ENCODE data around the gene ADCY4.

The ADCY4 gene

GRCh38 chr14:24272467-24272866 is 62.4 kb downstream of the ADCY4 start:
- no peak for DNase-seq (ENCODE audit: low read depth)

- no peak for DNase-seq (ENCODE audit: low read depth)
Measured at GRCh38 chr14:24271834-24272263, 63.0 kb downstream of the ADCY4 start.

GRCh38 chr14:24271134-24271833 is 63.6 kb downstream of the ADCY4 start, which contains the start of gene RABGGTA:
Gene RABGGTA (minus strand): TSS chr14:24271597. CDS start chr14:24271115, 482 bp downstream.
- DNase-seq (ENCODE audit: low read depth), result peak; percentile 87

- no peak for DNase-seq (ENCODE audit: low read depth)
Measured at GRCh38 chr14:24270537-24271133, 64.2 kb downstream of the ADCY4 start.

- no peak for DNase-seq (ENCODE audit: low read depth)
Measured at GRCh38 chr14:24269910-24270536, 64.8 kb downstream of the ADCY4 start.

GRCh38 chr14:24269368-24269767 is 65.5 kb downstream of the ADCY4 start:
- DNase-seq (ENCODE audit: low read depth), result no peak

Measured in stimulated activated CD8-positive, alpha-beta memory T cell treated with anti-CD3 and anti-CD28 coated beads, Interleukin-12 subunit alpha, Interleukin-12 subunit beta, amount 100 ng/mL, for 4 hours (primary cell).